ENCODE data around the gene CHTF18.
"Not testable (repeated sequence)": the region's sequence is repeated elsewhere in the genome, so short reads cannot be mapped to it uniquely, and the experiment has no call there.

Gene CHTF18

DNA sequence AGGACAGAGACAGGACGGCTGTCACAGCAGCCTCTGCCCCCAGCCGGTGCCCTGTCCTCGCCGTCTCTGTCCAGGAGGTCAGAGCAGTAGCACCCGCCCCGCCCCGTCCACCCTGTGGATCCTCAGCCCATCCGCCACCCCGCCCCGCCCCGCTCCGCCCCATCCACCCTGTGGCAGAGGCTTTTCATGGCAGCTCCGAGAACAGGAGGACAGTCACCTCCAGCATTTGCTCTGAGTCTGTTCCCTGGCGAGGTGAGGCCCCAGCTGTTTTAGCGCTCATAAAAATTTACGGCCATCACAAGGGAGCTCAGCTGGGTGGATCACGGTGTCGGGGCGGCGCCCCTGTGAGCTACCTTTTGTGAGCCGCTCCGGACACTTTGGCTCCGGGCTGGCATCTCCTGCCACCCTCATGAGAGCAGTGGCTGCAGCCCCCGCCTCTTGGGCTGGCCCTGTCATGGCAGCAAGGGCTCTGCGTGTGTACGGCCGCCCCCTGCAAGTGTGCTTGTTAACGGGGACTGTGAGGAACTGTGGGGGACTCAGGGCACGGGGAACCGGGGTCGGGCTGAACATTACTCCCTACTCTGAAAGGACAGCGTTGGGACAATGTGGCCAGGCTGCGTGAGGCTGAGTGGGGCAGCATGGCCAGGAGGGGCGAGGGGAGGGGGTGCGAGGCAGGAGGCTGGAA, 44.4 kb downstream of the CHTF18 start:
- DNase-seq, result no peak

DNA sequence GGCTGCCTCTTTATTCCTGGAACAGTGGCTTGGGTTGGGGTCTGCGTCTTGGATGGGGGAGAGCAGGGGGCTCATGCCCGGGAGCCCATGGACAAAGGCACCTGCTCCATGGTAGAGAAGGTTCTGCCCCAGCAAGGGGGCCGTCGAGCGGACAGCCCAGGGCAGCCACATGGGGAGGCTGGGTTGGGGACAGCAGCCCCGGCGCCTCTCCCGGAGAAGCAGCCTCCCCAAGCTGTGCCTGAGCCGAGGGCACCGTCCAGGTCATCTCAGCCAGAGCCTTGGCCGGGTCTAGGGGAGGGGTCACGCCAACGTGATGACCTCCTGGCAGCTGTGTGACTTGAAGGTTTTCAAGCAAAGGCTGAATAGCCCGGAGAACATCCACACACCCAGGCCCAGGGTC, 45.0 kb downstream of the CHTF18 start:
- no peak for DNase-seq

DNA sequence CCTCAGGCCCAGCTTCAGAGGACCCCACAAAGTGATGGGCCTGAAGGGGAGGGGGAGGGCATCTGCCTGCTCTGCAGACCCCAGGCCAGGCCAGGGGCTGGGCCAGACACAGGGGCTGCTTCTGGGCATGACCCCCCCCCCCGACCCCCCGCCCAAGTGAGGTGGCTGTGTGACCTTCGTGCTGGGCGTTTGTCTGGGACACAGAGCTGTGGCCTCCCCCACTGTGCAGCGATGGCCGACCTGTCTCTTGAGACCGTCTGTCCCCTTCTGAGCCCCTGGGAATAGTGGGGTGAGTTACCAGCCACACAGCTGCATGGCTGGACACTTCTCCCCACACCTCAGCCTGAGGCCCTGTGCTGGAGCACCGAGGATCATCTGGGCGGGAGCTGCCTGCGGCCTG, 47.0 kb downstream of the CHTF18 start:
- no peak for DNase-seq

DNA sequence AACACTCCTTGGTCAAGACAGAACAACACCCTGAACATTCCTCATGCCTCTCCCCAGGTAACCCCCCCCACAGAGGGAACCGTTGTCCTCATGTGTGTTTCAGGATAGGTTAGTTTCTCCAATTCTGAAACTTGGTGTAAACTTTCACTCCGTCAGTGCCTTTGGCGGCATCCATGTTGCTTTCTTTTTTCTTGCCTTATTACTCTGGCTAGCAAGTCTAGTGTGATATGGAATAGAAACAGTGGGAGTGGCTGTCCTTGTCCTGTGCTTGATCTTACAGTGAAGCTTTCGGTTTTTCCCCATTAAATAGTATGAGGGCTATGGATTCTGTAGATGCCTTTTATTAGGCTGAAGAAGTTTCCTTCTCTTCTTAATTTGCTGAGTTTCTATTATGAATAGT, 47.8 kb downstream of the CHTF18 start:
- DNase-seq, result no peak

DNA sequence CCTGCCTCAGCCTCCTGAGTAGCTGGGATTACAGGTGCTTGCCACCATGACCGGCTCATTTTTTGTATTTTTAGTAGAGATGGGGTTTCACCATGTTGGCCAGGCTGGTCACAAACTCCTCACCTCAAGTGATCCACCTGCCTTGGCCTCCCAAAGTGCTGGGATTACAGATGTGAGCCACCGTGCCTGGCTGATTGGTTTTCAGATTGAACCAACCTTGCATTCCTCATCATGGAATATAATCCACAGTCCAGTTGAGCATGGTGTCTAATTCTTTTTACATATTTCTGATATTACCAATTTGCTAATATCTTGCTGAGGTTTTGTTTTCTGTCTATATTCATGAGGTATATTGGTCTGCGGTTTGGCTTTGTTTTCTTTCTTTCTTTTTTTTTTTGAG, 48.4 kb downstream of the CHTF18 start:
- not testable (repeated sequence) for DNase-seq

DNA sequence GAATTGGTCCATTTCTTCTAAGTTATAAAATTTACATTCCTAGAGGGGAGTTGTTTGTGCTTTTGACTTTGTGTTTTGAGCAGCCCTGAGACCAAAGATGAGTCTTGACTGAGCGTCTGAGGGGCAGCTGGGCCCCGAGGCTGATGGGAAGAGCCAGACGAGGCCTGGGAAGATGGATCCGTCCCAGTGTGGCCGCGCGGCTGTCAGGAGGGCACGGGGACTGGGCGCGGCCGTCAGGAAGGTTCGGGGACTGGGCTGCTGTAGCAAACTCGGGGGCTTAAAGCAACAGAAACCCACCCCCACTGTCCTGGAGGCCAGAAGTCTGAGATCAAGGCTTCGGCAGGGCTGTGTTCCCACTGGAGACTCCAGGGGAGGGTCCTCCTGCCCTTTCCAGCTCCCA, 50.3 kb downstream of the CHTF18 start:
- no peak for DNase-seq

DNA sequence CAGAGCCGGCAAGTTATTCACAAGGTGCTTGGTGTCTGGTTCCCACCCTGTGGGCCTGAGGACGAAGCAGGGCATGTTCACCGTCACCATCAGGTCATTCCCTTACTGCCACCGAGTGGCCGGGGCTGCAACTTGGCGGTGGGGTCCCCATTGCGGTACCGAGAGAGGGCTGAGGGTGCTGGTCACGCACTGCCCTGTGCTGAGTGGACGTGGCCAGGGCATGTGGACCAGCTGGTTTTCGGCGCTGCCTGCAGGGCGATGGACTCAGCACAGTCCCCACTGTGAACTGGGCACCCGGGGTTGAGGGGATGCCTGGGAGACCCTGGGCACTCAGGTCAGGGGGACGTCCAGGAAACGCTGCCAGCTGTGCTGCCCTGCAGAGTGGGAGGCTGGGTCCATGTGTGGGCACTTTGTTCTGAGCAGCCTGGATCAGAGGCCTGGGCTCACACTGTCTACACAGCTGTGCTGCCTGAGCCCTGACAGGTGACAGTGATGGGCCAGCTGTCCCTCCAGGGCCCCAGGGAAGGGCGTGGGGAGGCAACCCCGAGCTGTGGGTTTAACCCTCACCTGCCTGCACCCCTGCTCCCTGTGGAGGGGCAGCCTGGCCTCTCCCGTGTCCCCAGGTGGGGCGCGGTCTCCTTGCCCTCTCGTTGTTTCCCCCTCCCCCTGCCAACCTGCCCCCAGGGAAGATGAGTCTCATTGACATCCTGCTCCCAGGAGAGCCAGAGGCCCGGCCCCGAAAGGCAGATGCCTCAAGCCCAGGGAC, 51.4 kb downstream of the CHTF18 start:
- DNase-seq, result no peak

DNA sequence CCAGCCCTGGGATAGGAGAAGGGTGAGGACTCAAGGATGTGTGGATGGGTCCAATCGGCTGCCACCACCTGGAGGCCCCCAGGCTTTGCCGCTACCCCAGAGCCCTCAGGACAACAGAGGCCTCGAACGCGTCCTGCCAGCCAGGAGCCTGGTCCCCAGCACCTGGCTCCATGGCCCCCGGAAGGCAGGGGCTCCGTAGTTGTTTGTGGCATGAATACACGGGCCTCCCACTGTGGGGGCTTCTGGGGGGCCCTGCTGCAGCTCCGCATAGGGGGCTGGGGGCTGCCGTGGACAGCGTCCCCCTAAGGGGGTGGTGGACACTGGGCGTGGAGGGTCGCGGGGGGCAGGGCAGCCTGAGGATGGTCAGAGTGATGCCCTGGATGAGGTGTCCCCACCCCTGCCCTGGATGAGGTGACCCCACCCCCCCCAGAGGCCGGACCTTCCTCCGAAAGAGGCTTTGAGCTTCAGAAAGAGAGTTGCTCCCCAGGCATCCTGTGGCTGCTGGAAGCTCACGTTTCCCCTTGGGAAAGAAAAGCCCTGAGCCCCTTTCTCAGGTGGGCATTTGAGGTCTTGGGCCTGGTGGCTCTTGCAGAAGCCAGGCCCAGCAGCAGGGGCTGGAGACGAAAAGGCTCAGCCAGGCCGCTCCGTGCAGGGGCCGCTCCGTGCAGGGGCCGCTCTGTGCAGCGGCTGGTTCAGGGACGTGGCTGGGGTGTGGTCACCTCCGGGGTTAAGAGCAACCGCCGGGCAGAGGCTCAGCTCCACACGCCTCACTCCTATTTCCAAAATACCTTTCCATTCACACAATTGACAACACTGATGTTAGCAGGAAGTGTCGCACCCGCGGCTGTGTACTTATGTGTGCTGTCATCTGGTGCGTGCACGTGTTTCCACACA, 52.4 kb downstream of the CHTF18 start:
- no peak for DNase-seq

DNA sequence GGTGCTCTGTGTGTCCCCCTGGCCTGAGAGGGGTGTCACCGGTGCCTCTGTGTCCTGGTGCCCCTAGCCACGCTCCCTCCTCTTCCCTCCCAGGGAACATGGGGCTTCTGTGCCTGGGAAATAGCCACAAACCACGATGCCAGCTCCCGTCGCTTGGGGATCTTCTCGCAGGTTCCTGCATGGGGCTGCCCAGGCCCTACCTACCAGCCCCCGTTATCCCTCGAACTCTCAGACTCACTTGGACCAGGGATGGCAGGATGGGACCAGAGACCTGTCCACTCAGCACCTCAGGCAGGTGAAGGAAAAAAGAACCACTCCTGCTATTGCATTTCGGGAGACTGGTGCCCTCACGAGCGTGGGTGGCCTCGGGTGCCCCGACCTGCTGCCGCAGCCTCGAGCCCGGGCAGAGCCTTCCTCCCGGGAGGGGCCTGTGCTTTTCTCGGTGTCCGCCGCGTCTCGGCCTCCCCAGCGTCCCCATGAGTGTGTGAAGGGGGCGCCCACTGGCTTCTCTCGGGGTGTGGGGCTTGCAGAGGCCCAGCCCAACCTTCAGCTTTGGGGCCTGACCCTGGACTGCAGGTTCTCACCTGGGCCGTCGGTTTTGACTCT, 53.1 kb downstream of the CHTF18 start:
- DNase-seq, result no peak

DNA sequence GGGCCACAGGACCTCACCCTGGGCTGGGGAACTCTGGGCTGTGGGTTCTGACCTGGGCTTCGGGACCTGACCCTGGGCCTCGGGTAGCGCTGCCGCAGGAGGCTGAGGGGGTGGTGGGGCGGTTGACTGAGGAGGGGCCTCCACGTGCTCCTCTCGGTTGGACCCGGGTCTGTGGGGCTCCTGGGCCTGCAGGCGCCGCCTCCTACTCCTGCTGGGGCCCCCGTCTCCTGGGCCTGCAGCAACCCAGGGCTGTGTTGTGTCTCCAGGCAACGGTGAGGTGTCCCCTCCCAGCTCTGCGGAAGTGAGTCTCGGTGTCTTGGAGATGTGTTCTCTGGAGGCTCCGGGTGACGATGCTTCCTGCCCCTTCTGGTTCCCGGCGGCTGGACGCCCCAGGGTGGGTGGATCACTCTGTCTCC, 53.6 kb downstream of the CHTF18 start:
- no peak for DNase-seq

DNA sequence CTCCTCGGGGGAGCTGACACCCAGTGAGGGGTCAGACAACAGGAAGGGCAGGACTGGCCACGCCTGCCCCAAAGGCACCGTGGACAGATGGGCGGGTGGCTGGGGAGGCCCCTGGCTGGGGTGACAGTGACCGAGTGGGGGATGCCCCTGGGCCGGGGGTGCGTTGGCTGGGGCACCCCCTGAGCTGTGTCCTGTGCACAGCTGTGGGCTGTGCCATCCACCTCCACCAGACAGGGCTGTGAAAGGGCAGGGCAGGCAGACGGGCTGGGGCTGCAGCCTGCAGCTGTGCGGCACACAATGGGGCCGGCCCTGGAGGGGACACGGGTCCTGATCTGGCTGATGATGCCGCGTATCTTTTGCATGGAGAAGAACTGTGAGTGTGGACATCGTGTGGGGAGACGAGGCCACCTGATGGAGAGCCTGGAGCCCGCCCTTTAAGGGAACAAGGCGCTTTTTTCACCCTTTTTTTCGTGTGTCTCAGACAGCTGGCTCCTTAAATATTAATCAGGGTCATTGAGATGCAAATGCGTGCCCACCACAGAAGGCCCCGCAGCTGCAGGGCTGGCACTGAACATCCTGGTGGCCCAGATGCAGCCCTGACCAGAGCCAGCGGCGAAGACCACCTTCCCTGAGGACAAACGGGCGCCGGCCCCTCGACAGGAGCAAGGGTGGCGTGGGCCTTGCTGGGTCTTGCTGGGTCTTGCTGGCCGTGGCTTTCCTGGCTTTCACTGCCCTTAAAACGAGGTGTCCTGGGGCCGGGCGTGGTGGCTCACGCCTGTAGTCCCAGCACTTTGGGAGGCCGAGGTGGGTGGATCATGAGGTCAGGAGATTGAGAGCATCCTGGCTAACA, 54.5 kb downstream of the CHTF18 start:
- no peak for DNase-seq

DNA sequence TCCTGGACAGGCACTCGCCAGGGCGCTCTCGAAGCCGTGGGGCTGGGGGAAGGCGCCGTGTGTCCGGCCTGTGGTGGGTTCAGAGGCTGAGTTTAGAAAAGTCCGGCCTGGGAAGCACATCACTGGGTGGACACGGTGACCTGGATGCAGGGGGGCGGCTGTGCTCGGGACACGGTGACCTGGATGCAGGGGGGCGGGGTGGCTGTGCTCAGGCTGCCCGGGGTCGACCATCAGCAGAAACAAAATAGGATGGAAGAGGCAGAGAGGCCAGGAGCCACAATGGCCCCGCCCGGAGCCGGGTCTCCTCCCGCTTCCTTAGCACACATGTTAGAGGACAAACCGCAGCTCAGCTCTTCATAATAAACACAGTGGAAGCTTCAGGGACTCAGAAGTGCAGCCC, 55.4 kb downstream of the CHTF18 start:
- no peak for DNase-seq

DNA sequence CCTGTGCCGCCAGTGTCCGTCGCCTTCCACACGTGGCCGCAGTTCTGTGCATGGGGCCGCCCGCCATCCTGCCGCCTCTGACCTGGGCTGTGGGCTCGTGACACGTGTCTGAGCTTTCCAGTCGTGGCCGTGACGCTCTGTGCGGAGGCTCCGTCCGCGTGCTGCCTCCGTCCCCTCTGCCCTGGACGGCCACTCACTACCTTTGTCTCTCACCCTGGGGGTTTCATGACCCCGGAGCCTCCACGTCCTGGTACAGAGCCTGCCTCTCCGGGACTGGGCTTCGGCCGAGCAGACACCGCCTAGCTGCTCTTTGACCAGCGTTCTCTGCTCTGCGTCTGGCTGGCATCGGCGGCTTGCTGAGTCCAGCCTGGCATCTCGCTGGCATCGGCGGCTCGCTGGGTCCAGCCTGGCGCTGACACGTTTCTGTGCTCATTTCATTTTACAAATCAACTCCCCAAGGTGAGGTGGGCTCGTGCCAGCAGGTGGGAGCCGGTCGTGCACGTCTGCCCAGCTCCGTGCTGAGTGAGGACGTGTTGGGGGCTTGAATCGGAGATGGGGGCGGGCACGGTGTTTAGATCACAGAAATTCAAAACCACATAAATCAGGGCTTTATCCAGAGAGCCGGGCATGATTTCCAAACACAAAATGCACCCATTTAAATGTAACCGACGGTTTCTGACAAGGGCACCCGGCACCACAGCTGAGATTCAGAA, 56.4 kb downstream of the CHTF18 start:
- no peak for DNase-seq

DNA sequence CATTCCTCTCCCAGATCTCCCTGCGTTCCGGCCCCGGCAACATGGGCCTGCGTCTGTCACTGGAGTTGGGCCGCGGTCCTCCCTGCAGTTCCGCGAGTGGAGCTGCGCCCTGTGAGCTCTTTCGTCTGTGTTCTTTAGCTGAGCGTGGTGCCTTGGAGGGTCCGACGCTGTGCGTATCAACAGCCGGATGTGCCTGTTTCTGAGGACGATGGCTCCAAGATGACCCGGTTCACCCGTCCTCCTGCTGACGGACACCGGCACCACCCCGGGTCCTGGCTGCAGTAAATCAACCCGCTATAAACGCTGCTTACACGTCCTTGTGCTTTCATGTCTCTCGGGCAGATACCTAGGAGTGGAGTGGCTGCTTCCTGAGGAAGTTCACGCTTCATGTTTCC, 56.9 kb downstream of the CHTF18 start:
- no peak for DNase-seq

DNA sequence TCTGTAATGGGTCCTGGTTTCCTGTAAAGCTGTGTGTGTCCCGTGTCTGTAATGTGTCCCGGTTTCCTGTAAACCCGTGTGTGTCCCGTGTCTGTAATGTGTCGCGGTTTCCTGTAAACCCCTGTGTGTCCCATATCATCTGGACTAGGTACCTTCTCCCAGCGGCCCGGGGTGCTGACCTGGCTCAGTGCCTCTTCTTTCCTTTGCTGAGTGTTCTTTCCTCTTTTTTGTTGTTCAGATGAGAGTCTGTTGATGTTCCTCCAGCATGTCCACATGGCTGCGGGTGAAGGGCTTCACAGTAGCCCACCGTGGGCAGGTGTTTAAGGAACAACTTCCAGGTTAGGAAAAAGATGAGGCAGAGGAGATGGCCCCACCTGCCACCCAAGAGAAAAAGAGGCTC, 58.7 kb downstream of the CHTF18 start:
- no peak for DNase-seq
